ENCODE measurements around the gene GRIK5. TPM values are rescaled to one million over a fixed set of nuclear protein-coding genes. Genes with fewer than 3 reads are reported as not detected.
"Not testable (repeated sequence)": the region's sequence is repeated elsewhere in the genome, so short reads cannot be mapped to it uniquely, and the experiment has no call there.

GRIK5 gene
- total RNA-seq, 1 donor from 2014 or later: 0.37 TPM

- no peaks in the 10 kb centered on the region for H3K9me3 Mint-ChIP-seq (ENCODE audit: low read depth)
- H3K4me1 Mint-ChIP-seq (ENCODE audit: low read depth): peaks cover 43% of the 10 kb centered on the region
- H3K27ac Mint-ChIP-seq (ENCODE audit: unreplicated experiment): no peak overlapping the region
- no peak for TF ChIP-seq CTCF (IDR thresholded peaks at IDR 0.05)
- no peak overlapping the region for H3K4me3 Mint-ChIP-seq (ENCODE audit: unreplicated experiment)
- no peaks in the 10 kb centered on the region for H3K36me3 Mint-ChIP-seq (ENCODE audit: low read depth)
- no peak for DNase-seq (ENCODE audit: low spot score)
- peaks cover 14% of the 10 kb centered on the region for H3K27me3 Mint-ChIP-seq (ENCODE audit: low read depth)
Measured at GRCh38 chr19:42109896-42110295, 39.9 kb upstream of the GRIK5 start.

GRCh38 chr19:42108527-42109389 lies 38.8 kb upstream of the GRIK5 start:
- TF ChIP-seq CTCF (IDR thresholded peaks at IDR 0.05): peak; percentile 100
- H3K4me3 Mint-ChIP-seq (ENCODE audit: unreplicated experiment): no peak overlapping the region
- no peaks in the 10 kb centered on the region for H3K36me3 Mint-ChIP-seq (ENCODE audit: low read depth)
- peaks cover 33% of the 10 kb centered on the region for H3K4me1 Mint-ChIP-seq (ENCODE audit: low read depth)
- no peaks in the 10 kb centered on the region for H3K9me3 Mint-ChIP-seq (ENCODE audit: low read depth)
- peaks cover 14% of the 10 kb centered on the region for H3K27me3 Mint-ChIP-seq (ENCODE audit: low read depth)
- no peak for DNase-seq (ENCODE audit: low spot score)
- H3K27ac Mint-ChIP-seq (ENCODE audit: unreplicated experiment): no peak overlapping the region

DNA sequence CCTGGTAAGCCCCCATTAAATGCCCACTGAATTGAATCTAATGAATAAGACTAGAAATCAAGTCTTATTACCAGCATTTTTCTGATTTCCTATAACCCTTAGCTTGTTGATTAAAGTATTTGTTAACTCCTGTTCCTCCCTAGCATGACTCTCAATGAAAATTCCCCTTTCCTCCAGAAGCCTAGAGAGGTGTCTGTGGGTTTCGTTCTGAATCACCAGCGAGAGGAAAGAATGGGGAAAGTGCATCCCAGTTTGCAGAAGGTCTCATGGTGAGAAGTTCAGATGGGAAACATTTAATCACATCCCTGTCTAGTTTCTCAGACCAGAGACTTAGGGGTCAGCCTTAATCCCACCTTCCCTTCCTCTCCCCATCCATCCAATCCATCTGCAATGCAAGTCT lies 35.4 kb upstream of the GRIK5 start:
- no peak for TF ChIP-seq CTCF (IDR thresholded peaks at IDR 0.05)
- peaks cover 14% of the 10 kb centered on the region for H3K27me3 Mint-ChIP-seq (ENCODE audit: low read depth)
- H3K4me3 Mint-ChIP-seq (ENCODE audit: unreplicated experiment): no peak overlapping the region
- no peaks in the 10 kb centered on the region for H3K9me3 Mint-ChIP-seq (ENCODE audit: low read depth)
- peaks cover 4% of the 10 kb centered on the region for H3K4me1 Mint-ChIP-seq (ENCODE audit: low read depth)
- no peaks in the 10 kb centered on the region for H3K36me3 Mint-ChIP-seq (ENCODE audit: low read depth)
- H3K27ac Mint-ChIP-seq (ENCODE audit: unreplicated experiment): no peak overlapping the region
- no peak for DNase-seq (ENCODE audit: low spot score)

GRCh38 chr19:42102877-42103276 lies 32.9 kb upstream of the GRIK5 start:
- H3K4me1 Mint-ChIP-seq (ENCODE audit: low read depth): no peaks in the 10 kb centered on the region
- no peak for TF ChIP-seq CTCF (IDR thresholded peaks at IDR 0.05)
- H3K27ac Mint-ChIP-seq (ENCODE audit: unreplicated experiment): no peak overlapping the region
- no peak overlapping the region for H3K4me3 Mint-ChIP-seq (ENCODE audit: unreplicated experiment)
- no peaks in the 10 kb centered on the region for H3K36me3 Mint-ChIP-seq (ENCODE audit: low read depth)
- H3K9me3 Mint-ChIP-seq (ENCODE audit: low read depth): no peaks in the 10 kb centered on the region
- no peak for DNase-seq (ENCODE audit: low spot score)
- H3K27me3 Mint-ChIP-seq (ENCODE audit: low read depth): peaks cover 14% of the 10 kb centered on the region

- H3K9me3 Mint-ChIP-seq (ENCODE audit: low read depth); H3K27me3 Mint-ChIP-seq (ENCODE audit: low read depth); H3K27ac Mint-ChIP-seq (ENCODE audit: unreplicated experiment); H3K4me1 Mint-ChIP-seq (ENCODE audit: low read depth); H3K36me3 Mint-ChIP-seq (ENCODE audit: low read depth); H3K4me3 Mint-ChIP-seq (ENCODE audit: unreplicated experiment); DNase-seq (ENCODE audit: low spot score): not testable (repeated sequence)
Measured at GRCh38 chr19:42100241-42100640, 30.2 kb upstream of the GRIK5 start.

Measured in chondrocyte (in vitro differentiated cells).